ENCODE results near the gene DNAH10. TPM values are rescaled to one million over a fixed set of nuclear protein-coding genes. Genes with fewer than 3 reads are reported as not detected.
"Not testable (repeated sequence)": the region's sequence is repeated elsewhere in the genome, so short reads cannot be mapped to it uniquely, and the experiment has no call there.

The DNAH10 gene
- total RNA-seq, 4 donors from 2014 or later = 0.14 to 0.20 TPM; not detected in 2

GRCh38 chr12:123908884-123909725 is 147.0 kb downstream of the DNAH10 start:
- no peak for DNase-seq
- 75 to 83% methylated on average over 2 to 35 of the region's 37 CpGs for WGBS, 2 donors (ENCODE audit: low coverage in 1 of 2)
- TF ChIP-seq CTCF (IDR thresholded peaks at IDR 0.05) (no peak), POLR2AphosphoS5 (IDR thresholded peaks at IDR 0.05) (no peak), POLR2A (IDR thresholded peaks at IDR 0.05) (no peak), EP300 (IDR thresholded peaks at IDR 0.05; ENCODE audit: low read depth) (no peak)
- H3K4me1 ChIP-seq = peaks cover 0 to 2% (median 0%) of the 10 kb centered on the region in 4 donors
- intact Hi-C loops (cut with DNase I; ENCODE audit: low total_unique reads) (no loop called here), in situ Hi-C loops (cut with MboI; ENCODE audit: low pct_ligation_motif_present in 1 of 4, low pct_unique_long_range_greater_than_20kb in 1 of 4, low sequenced_read_pairs in 3 of 4) (loop anchor here in 3 of 4 donors (10.0 kb wide), 1 partner anchor 76 kb away; no protein-coding TSS in a partner anchor)
- no peaks in the 10 kb centered on the region for H3K9me3 ChIP-seq
- H3K27ac ChIP-seq = no peak overlapping the region
- H3K27me3 ChIP-seq = no peaks in the 10 kb centered on the region
- no peak overlapping the region for H3K4me3 ChIP-seq
- H3K36me3 ChIP-seq = no peaks in the 10 kb centered on the region

- H3K9me3 ChIP-seq = no peaks in the 10 kb centered on the region
- in situ Hi-C loops (cut with MboI; ENCODE audit: low pct_ligation_motif_present in 1 of 4, low pct_unique_long_range_greater_than_20kb in 1 of 4, low sequenced_read_pairs in 3 of 4) (no loop called here), intact Hi-C loops (cut with DNase I; ENCODE audit: low total_unique reads) (no loop called here)
- WGBS, 2 donors (ENCODE audit: low coverage in 1 of 2) = 90% methylated on average over 8 of the region's 8 CpGs; no CpG with 5 or more reads in 1 of the 2 donors
- H3K4me3 ChIP-seq = no peak overlapping the region
- H3K4me1 ChIP-seq = peaks cover 0 to 5% (median under 1%) of the 10 kb centered on the region in 4 donors
- TF ChIP-seq EP300 (IDR thresholded peaks at IDR 0.05; ENCODE audit: low read depth) (no peak), POLR2A (IDR thresholded peaks at IDR 0.05) (no peak), CTCF (IDR thresholded peaks at IDR 0.05) (no peak), POLR2AphosphoS5 (IDR thresholded peaks at IDR 0.05) (no peak)
- H3K27me3 ChIP-seq = no peaks in the 10 kb centered on the region
- no peak for DNase-seq
- no peak overlapping the region for H3K27ac ChIP-seq
- H3K36me3 ChIP-seq = no peaks in the 10 kb centered on the region
Measured at GRCh38 chr12:123910057-123910456, 148.0 kb downstream of the DNAH10 start.

- Histone ChIP-seq H3K4me1 (peaks cover 0 to 8% (median 4%) of the 10 kb centered on the region in 4 donors), H3K4me3 (no peak overlapping the region), H3K27me3 (no peaks in the 10 kb centered on the region), H3K9me3 (no peaks in the 10 kb centered on the region), H3K36me3 (no peaks in the 10 kb centered on the region), H3K27ac (no peak overlapping the region)
- no peak for DNase-seq
- TF ChIP-seq EP300 (IDR thresholded peaks at IDR 0.05; ENCODE audit: low read depth) (no peak), CTCF (IDR thresholded peaks at IDR 0.05) (no peak), POLR2A (IDR thresholded peaks at IDR 0.05) (no peak), POLR2AphosphoS5 (IDR thresholded peaks at IDR 0.05) (no peak)
- intact Hi-C loops (cut with DNase I; ENCODE audit: low total_unique reads) = no loop called here
- 46 to 80% methylated on average over 2 to 5 of the region's 5 CpGs for WGBS, 2 donors (ENCODE audit: low coverage in 1 of 2)
- in situ Hi-C loops (cut with MboI; ENCODE audit: low pct_ligation_motif_present in 1 of 4, low pct_unique_long_range_greater_than_20kb in 1 of 4, low sequenced_read_pairs in 3 of 4) = no loop called here
Measured at GRCh38 chr12:123910761-123911193, 148.7 kb downstream of the DNAH10 start.

GRCh38 chr12:123911672-123912409 is 149.7 kb downstream of the DNAH10 start:
- H3K4me3 ChIP-seq; intact Hi-C loops (cut with DNase I; ENCODE audit: low total_unique reads); H3K36me3 ChIP-seq; DNase-seq; H3K27ac ChIP-seq; H3K27me3 ChIP-seq; H3K9me3 ChIP-seq; H3K4me1 ChIP-seq; in situ Hi-C loops (cut with MboI; ENCODE audit: low pct_ligation_motif_present in 1 of 4, low pct_unique_long_range_greater_than_20kb in 1 of 4, low sequenced_read_pairs in 3 of 4): not testable (repeated sequence)
- WGBS, 2 donors (ENCODE audit: low coverage in 1 of 2) = no CpG with 5 or more reads among the region's 9 CpGs
